SH-SY5Y (cell line): ENCODE data around the gene ZCCHC10.

Experiments
- GATA2 ChIP-seq: IDR thresholded peaks from 2 replicates; pipeline ENCODE4 v1.6.1; 2011; ENCODE audit warnings: mild to moderate bottlenecking, low read depth, low read length
- GATA3 ChIP-seq: IDR thresholded peaks from 2 replicates; pipeline ENCODE4 v1.6.1; 2011; ENCODE audit warnings: low read depth, mild to moderate bottlenecking, low read length, moderate library complexity

- TF ChIP-seq GATA2 (no peak), GATA3 (no peak)
Measured at GRCh38 chr5:133048993-133049725, 22.8 kb upstream of the ZCCHC10 start.
